A549 (cell line): ENCODE results near the gene HCN3. TPM values are rescaled to one million over a fixed set of nuclear protein-coding genes. Genes with fewer than 3 reads are reported as not detected.

Experiments
- ATAC-seq, 2 experiments: fragments of 200-7000 bp in 1 of 2; fragments of >200 bp in 1 of 2; cut with Nextera tagmentation in 1 of 2; cut with Tn5 transposase in 1 of 2; 3 replicates each; pipeline versions ENCODE4 v1.8.0 to v1.9.1; 2018 to 2020; ENCODE audit warnings: mild to moderate bottlenecking in 1 of 2, moderate library complexity in 1 of 2
- CTCF ChIA-PET: fragments of 300-600 bp; sonication (Branson Sonifier 250); formaldehyde crosslinking; extraction: SDS; loops from one replicate; lab custom pipeline; 2021; ENCODE audit warnings: antibody characterized with exemption, inconsistent platforms; lab: Yijun Ruan, JAX
- POLR2A ChIA-PET: fragments of 350-600 bp; formaldehyde crosslinking; extraction: SDS; loops from one replicate; lab custom pipeline; 2021; ENCODE audit warnings: antibody characterized with exemption, inconsistent platforms; lab: Yijun Ruan, JAX
- DNase-seq, 2 experiments: peaks; one replicate each; pipeline versions ENCODE4 v3.0.0 to v3.0.0-alpha.2; 2011 to 2016; ENCODE audit warnings: low read depth in 1 of 2, low spot score in 1 of 2
- FAIRE-seq: peaks from 2 replicates; lab custom pipeline; 2011; peaks lifted over from hg19 to GRCh38; lab: Jason Lieb, UNC
- H3K27ac ChIP-seq, 2 experiments: fragments of >200 bp; sonication (Bioruptor Twin); formaldehyde crosslinking; 3 replicates each; pipeline ENCODE4 v1.5.1; 2016 to 2017
- H3K4me1 ChIP-seq: fragments of >200 bp; sonication (Bioruptor Twin); formaldehyde crosslinking; 3 replicates; pipeline ENCODE4 v1.6.1; 2016
- H3K4me2 ChIP-seq: fragments of >200 bp; sonication (Bioruptor Twin); formaldehyde crosslinking; 3 replicates; pipeline ENCODE4 v1.6.1; 2016
- H3K4me3 ChIP-seq: fragments of >200 bp; sonication (Bioruptor Twin); formaldehyde crosslinking; 3 replicates; pipeline ENCODE4 v1.5.1; 2016
- H3K9me3 ChIP-seq: fragments of >200 bp; sonication (Bioruptor Twin); formaldehyde crosslinking; 3 replicates; pipeline ENCODE4 v1.6.1; 2016
- ATOH8 ChIP-seq: fragments of 250-450 bp; sonication (Bioruptor Pico); IDR thresholded peaks from 2 replicates; pipeline ENCODE4 v1.5.0; 2020; ENCODE audit warnings: low read depth, mild to moderate bottlenecking, moderate library complexity
- BCL3 ChIP-seq: fragments of >200 bp; sonication (Bioruptor Twin); formaldehyde crosslinking; IDR thresholded peaks from 3 replicates; pipeline ENCODE4 v1.6.1; 2016
- BHLHE40 ChIP-seq: IDR thresholded peaks from 2 replicates; pipeline ENCODE4 v1.6.1; 2012; ENCODE audit warnings: low read depth, low read length, inconsistent platforms
- CBX2 ChIP-seq: fragments of 200-600 bp; sonication (generic); IDR thresholded peaks from 2 replicates; pipeline ENCODE4 v1.6.1; 2016; ENCODE audit warnings: low read depth, mild to moderate bottlenecking, borderline replicate concordance
- CBX8 ChIP-seq: fragments of 200-600 bp; sonication (generic); IDR thresholded peaks from 2 replicates; pipeline ENCODE4 v1.6.1; 2016
- CEBPB ChIP-seq, 2 experiments: fragments of >200 bp in 1 of 2; sonication (Bioruptor Twin) in 1 of 2; formaldehyde crosslinking in 1 of 2; IDR thresholded peaks; 2 replicates each; pipeline ENCODE4 v1.6.1; 2012 to 2016
- CHD4 ChIP-seq: fragments of 200-600 bp; sonication (generic); IDR thresholded peaks from 2 replicates; pipeline ENCODE4 v1.6.1; 2016; ENCODE audit warnings: antibody characterized with exemption, mild to moderate bottlenecking, borderline replicate concordance
- CTCF ChIP-seq: fragments of >200 bp; sonication (Bioruptor Twin); formaldehyde crosslinking; IDR thresholded peaks from 3 replicates; pipeline ENCODE4 v1.5.1; 2016
- EHF ChIP-seq: fragments of 250-450 bp; sonication (Bioruptor Pico); IDR thresholded peaks from 2 replicates; pipeline ENCODE4 v1.5.0; 2020; ENCODE audit warnings: mild to moderate bottlenecking
- EHMT2 ChIP-seq: fragments of 200-600 bp; sonication (generic); IDR thresholded peaks from 2 replicates; pipeline ENCODE4 v1.6.1; 2016; ENCODE audit warnings: antibody characterized with exemption, low read depth, mild to moderate bottlenecking, moderate library complexity
- FOSB ChIP-seq: fragments of 250-450 bp; sonication (Bioruptor Pico); IDR thresholded peaks from 2 replicates; pipeline ENCODE4 v1.5.0; 2020; ENCODE audit warnings: mild to moderate bottlenecking, moderate library complexity
- FOXS1 ChIP-seq: fragments of 250-450 bp; sonication (Bioruptor Pico); IDR thresholded peaks from 2 replicates; pipeline ENCODE4 v1.5.0; 2020; ENCODE audit warnings: mild to moderate bottlenecking, moderate library complexity
- GATA3 ChIP-seq: IDR thresholded peaks from 2 replicates; pipeline ENCODE4 v1.6.1; 2012; ENCODE audit warnings: borderline replicate concordance
- HDAC2 ChIP-seq: fragments of 200-600 bp; sonication (generic); IDR thresholded peaks from 2 replicates; pipeline ENCODE4 v1.6.1; 2016
- HES2 ChIP-seq: fragments of >200 bp; sonication (Bioruptor Twin); formaldehyde crosslinking; IDR thresholded peaks from 2 replicates; pipeline ENCODE4 v1.6.1; 2016
- HOXA7 ChIP-seq: fragments of 250-450 bp; sonication (Bioruptor Pico); IDR thresholded peaks from 2 replicates; pipeline ENCODE4 v1.5.0; 2020; ENCODE audit warnings: mild to moderate bottlenecking, moderate library complexity
- HOXB13 ChIP-seq: fragments of 250-450 bp; sonication (Bioruptor Pico); IDR thresholded peaks from 2 replicates; pipeline ENCODE4 v1.5.0; 2020; ENCODE audit warnings: low read depth, mild to moderate bottlenecking, moderate library complexity
- HOXB5 ChIP-seq: fragments of 250-450 bp; sonication (Bioruptor Pico); IDR thresholded peaks from 2 replicates; pipeline ENCODE4 v1.5.0; 2020; ENCODE audit warnings: mild to moderate bottlenecking, moderate library complexity
- JUN ChIP-seq, 2 experiments: fragments of >200 bp; sonication (Bioruptor Twin); formaldehyde crosslinking; IDR thresholded peaks; 2 replicates in 1 of 2; 3 replicates in 1 of 2; pipeline ENCODE4 v1.6.1; 2016 to 2017
- JUNB ChIP-seq: fragments of >200 bp; sonication (Bioruptor Twin); formaldehyde crosslinking; IDR thresholded peaks from 2 replicates; pipeline ENCODE4 v1.6.1; 2016
- KDM1A ChIP-seq: fragments of 200-600 bp; sonication (generic); IDR thresholded peaks from 2 replicates; pipeline ENCODE4 v1.6.1; 2016; ENCODE audit warnings: low read depth, mild to moderate bottlenecking
- KDM5A ChIP-seq: fragments of 200-600 bp; sonication (generic); IDR thresholded peaks from 2 replicates; pipeline ENCODE4 v1.6.1; 2016; ENCODE audit warnings: antibody characterized with exemption, mild to moderate bottlenecking
- MAX ChIP-seq: IDR thresholded peaks from 2 replicates; pipeline ENCODE4 v1.6.1; 2012
- MYC ChIP-seq: IDR thresholded peaks from 2 replicates; pipeline ENCODE4 v1.6.1; 2012; ENCODE audit warnings: mild to moderate bottlenecking, inconsistent platforms, low read length, improper control_type of control experiment, borderline replicate concordance
- NFE2L2 ChIP-seq: fragments of 150-350 bp; conservative IDR thresholded peaks from 2 replicates; pipeline ENCODE4 v1.6.1; 2014; ENCODE audit warnings: low read length
- NPAS2 ChIP-seq: fragments of 250-450 bp; sonication (Bioruptor Pico); IDR thresholded peaks from 2 replicates; pipeline ENCODE4 v1.8.0; 2022; ENCODE audit warnings: mild to moderate bottlenecking, moderate library complexity, borderline replicate concordance
- NR3C1 ChIP-seq: fragments of >200 bp; sonication (Bioruptor Twin); formaldehyde crosslinking; IDR thresholded peaks from 3 replicates; pipeline ENCODE4 v1.6.1; 2017
- PHF8 ChIP-seq: fragments of 200-600 bp; sonication (generic); IDR thresholded peaks from 2 replicates; pipeline ENCODE4 v1.6.1; 2016; ENCODE audit warnings: low read depth, mild to moderate bottlenecking, antibody characterized with exemption, moderate library complexity, borderline replicate concordance
- POLR2A ChIP-seq: IDR thresholded peaks from 2 replicates; pipeline ENCODE4 v1.6.1; 2012; ENCODE audit warnings: mild to moderate bottlenecking, low read length
- RAD21 ChIP-seq, 2 experiments: fragments of >200 bp in 1 of 2; sonication (Bioruptor Twin) in 1 of 2; formaldehyde crosslinking in 1 of 2; IDR thresholded peaks in 1 of 2; conservative IDR thresholded peaks in 1 of 2; 2 replicates in 1 of 2; 3 replicates in 1 of 2; pipeline ENCODE4 v1.6.1; 2012 to 2018; ENCODE audit warnings: inconsistent platforms in 1 of 2
- RARB ChIP-seq: fragments of 250-450 bp; sonication (Bioruptor Pico); IDR thresholded peaks from 2 replicates; pipeline ENCODE4 v1.8.0; 2021; ENCODE audit warnings: mild to moderate bottlenecking, moderate library complexity
- RFX5 ChIP-seq: fragments of 450-650 bp; IDR thresholded peaks from 2 replicates; pipeline ENCODE4 v1.7.1; 2014; ENCODE audit warnings: antibody characterized with exemption, mild to moderate bottlenecking, moderate library complexity
- RNF2 ChIP-seq: fragments of 200-600 bp; sonication (generic); IDR thresholded peaks from 2 replicates; pipeline ENCODE4 v1.6.1; 2016; ENCODE audit warnings: low read depth, mild to moderate bottlenecking, antibody characterized with exemption, moderate library complexity, borderline replicate concordance
- SMC3 ChIP-seq: fragments of >200 bp; sonication (Bioruptor Twin); formaldehyde crosslinking; IDR thresholded peaks from 3 replicates; pipeline ENCODE4 v1.6.1; 2018; ENCODE audit warnings: inconsistent platforms
- TFCP2L1 ChIP-seq: fragments of 250-450 bp; sonication (Bioruptor Pico); IDR thresholded peaks from 2 replicates; pipeline ENCODE4 v1.5.0; 2021; ENCODE audit warnings: mild to moderate bottlenecking
- TP53 ChIP-seq: fragments of 250-450 bp; sonication (Bioruptor Pico); IDR thresholded peaks from 2 replicates; pipeline ENCODE4 v1.5.0; 2021; ENCODE audit warnings: mild to moderate bottlenecking, moderate library complexity
- USF2 ChIP-seq: fragments of 450-650 bp; IDR thresholded peaks from 2 replicates; pipeline ENCODE4 v1.6.1; 2014; ENCODE audit warnings: antibody characterized with exemption
- ZC3H11A ChIP-seq: fragments of 450-650 bp; IDR thresholded peaks from 2 replicates; pipeline ENCODE4 v1.6.1; 2014; ENCODE audit warnings: antibody characterized with exemption, mild to moderate bottlenecking
- ZFP36 ChIP-seq: fragments of 450-650 bp; IDR thresholded peaks from 2 replicates; pipeline ENCODE4 v1.6.1; 2014; ENCODE audit warnings: borderline replicate concordance; ENCODE audit not compliant: partially characterized antibody
- WGBS: methylation state at CpG from one replicate; pipeline ENCODE4 v1.1.6; 2017; ENCODE audit errors: missing lambda C conversion rate; 5-methylcytosine and 5-hydroxymethylcytosine counted together
- polyA plus RNA-seq, 4 experiments: library from polyadenylated mRNA; depleted of rRNA in 3 of 4; stranded (reverse); fragments of >200 nt; fragmentation: RNase III in 1 of 4; extraction: RNeasy Plus Mini Kit Qiagen cat#74134 plus additional on column Dnase treatment in 1 of 4; gene quantifications; 2 replicates in 3 of 4; 3 replicates in 1 of 4; pipeline ENCODE4 v1.2.3, GENCODE V29; 2011 to 2017

The HCN3 gene
- polyA plus RNA-seq, 2 of the 4 experiments (the other 2 are of a cell fraction) = 4.1 to 8.1 TPM

- ChIA-PET CTCF (interaction anchor here (0.6 to 7.7 kb wide), 32 partner anchors 11 to 335 kb away, joined by 3 to 149 read pairs (median 5); partner anchors contain the start of genes CLK2, ENTREP3, FDPS and KRTCAP2), POLR2A (interaction anchor here (0.7 to 2.3 kb wide), 11 partner anchors 15 to 325 kb away, joined by 3 to 14 read pairs (median 5); partner anchors contain the start of genes ASH1L, CLK2, ENTREP3 and HCN3)
- Histone ChIP-seq H3K9me3 (no peaks in the 10 kb centered on the region), H3K4me2 (peak overlapping the region; percentile 80), H3K27ac (peak overlapping the region; percentile 94 to 98), H3K4me3 (peak overlapping the region; percentile 71), H3K4me1 (peaks cover 20% of the 10 kb centered on the region)
- peak; percentile 51 to 69 for ATAC-seq
- no peak for FAIRE-seq
- 0% methylated on average over 20 of the region's 58 CpGs for WGBS
- peak; percentile 93 to 95 for DNase-seq
- TF ChIP-seq TFCP2L1 (CRISPR knock-in tag) (no peak), KDM5A (peak; percentile 71), FOXS1 (no peak), TP53 (CRISPR knock-in tag) (0 out of 2 replicates have a peak, but pooled peaks have one; percentile 20), ZC3H11A (no peak), KDM1A (no peak), ZFP36 (no peak), POLR2A (peak; percentile 30; the same call in 1 of the 2 replicates), CTCF (peak; percentile 95), ATOH8 (no peak), EHMT2 (no peak), HOXB5 (CRISPR knock-in tag) (no peak), RNF2 (no peak), EHF (CRISPR knock-in tag) (no peak), CEBPB (IDR thresholded peaks at IDR 0.05) (no peak), SMC3 (peak; percentile 69), BCL3 (no peak), JUNB (no peak), HOXB13 (no peak), RFX5 (no peak; the same call in 1 of the 2 replicates), HOXA7 (CRISPR knock-in tag) (no peak), FOSB (no peak), CBX8 (no peak), BHLHE40 (no peak), NR3C1 (no peak), RAD21 (conservative IDR thresholded peaks at IDR 0.05 in 1 of 2, IDR thresholded peaks at IDR 0.05 in 1 of 2) (peak; percentile 71 to 84), RARB (no peak), HES2 (no peak), CHD4 (no peak), HDAC2 (no peak), PHF8 (no peak), JUN (IDR thresholded peaks at IDR 0.05) (no peak; a peak in 2 of 5 replicates), NFE2L2 (no peak), GATA3 (no peak), USF2 (no peak), MAX (peak; percentile 50; the same call in 1 of the 2 replicates), CBX2 (no peak), NPAS2 (no peak), MYC (no peak)
Measured at GRCh38 chr1:155322953-155323728, 45.9 kb downstream of the HCN3 start.
